A673 (cell line): Measurements from ENCODE around the gene CAP2. TPM values are rescaled to one million over a fixed set of nuclear protein-coding genes. Genes with fewer than 3 reads are reported as not detected.

Experiments
- BruUV-seq: library from RNA; stranded (reverse); fragments of 400-500 nt; replicated peaks from 2 replicates; lab custom pipeline; 2021; lab: Mats Ljungman, UMichigan
- CTCF ChIA-PET: fragments of 300-600 bp; sonication (Branson Sonifier 250); formaldehyde crosslinking; loops from one replicate; lab custom pipeline; 2022; ENCODE audit warnings: antibody characterized with exemption; lab: Charles Lee
- POLR2A ChIA-PET: fragments of 300-600 bp; sonication (Branson Sonifier 250); formaldehyde crosslinking; loops from one replicate; lab custom pipeline; 2022; ENCODE audit warnings: antibody characterized with exemption; ENCODE audit not compliant: low non-redundant PET; lab: Charles Lee
- DNase-seq: peaks from one replicate; pipeline ENCODE4 v3.0.0-alpha.2; 2015; ENCODE audit warnings: low spot score
- H3K27ac ChIP-seq: fragments of 200-600 bp; sonication (generic); 2 replicates; pipeline ENCODE4 v1.5.1; 2016; ENCODE audit warnings: mixed run types, low read depth, mild to moderate bottlenecking, mixed read lengths, antibody characterized with exemption, low read length; ENCODE audit not compliant: poor library complexity, severe bottlenecking
- H3K27me3 ChIP-seq: fragments of 200-600 bp; sonication (generic); replicated peaks from 2 replicates; pipeline ENCODE4 v1.6.1; 2017; ENCODE audit warnings: mixed run types, low read depth, mild to moderate bottlenecking, mixed read lengths, antibody characterized with exemption, low read length; ENCODE audit not compliant: insufficient read depth, poor library complexity
- H3K36me3 ChIP-seq: fragments of 200-600 bp; sonication (generic); 2 replicates; pipeline ENCODE4 v1.6.1; 2016; ENCODE audit warnings: mixed run types, mild to moderate bottlenecking, mixed read lengths, antibody characterized with exemption, low read length; ENCODE audit not compliant: insufficient read depth, poor library complexity, severe bottlenecking
- H3K4me1 ChIP-seq: fragments of 200-600 bp; sonication (generic); 2 replicates; pipeline ENCODE4 v1.6.1; 2017; ENCODE audit warnings: mixed run types, mild to moderate bottlenecking, mixed read lengths, antibody characterized with exemption, low read length; ENCODE audit not compliant: insufficient read depth, poor library complexity, severe bottlenecking
- H3K4me3 ChIP-seq: fragments of 200-600 bp; sonication (generic); 2 replicates; pipeline ENCODE4 v1.5.1; 2016; ENCODE audit warnings: low read depth, mixed run types, mild to moderate bottlenecking, mixed read lengths, low read length; ENCODE audit not compliant: poor library complexity, severe bottlenecking
- H3K9me3 ChIP-seq: fragments of 200-600 bp; sonication (generic); 2 replicates; pipeline ENCODE4 v1.6.1; 2016; ENCODE audit warnings: mixed run types, low read depth, mild to moderate bottlenecking, mixed read lengths, antibody characterized with exemption, low read length; ENCODE audit not compliant: poor library complexity, severe bottlenecking
- CTCF ChIP-seq: fragments of 300-800, 200-600 bp; sonication (generic); conservative IDR thresholded peaks from 2 replicates; pipeline ENCODE4 v1.5.1; 2017; ENCODE audit warnings: low read depth, mild to moderate bottlenecking, antibody characterized with exemption, low read length, moderate library complexity, mixed read lengths
- EZH2 ChIP-seq: fragments of 200-600 bp; sonication (generic); IDR thresholded peaks from 2 replicates; pipeline ENCODE4 v1.6.1; 2017; ENCODE audit warnings: borderline replicate concordance, low read depth, mild to moderate bottlenecking, mixed read lengths, antibody characterized with exemption, low read length; ENCODE audit not compliant: poor library complexity, severe bottlenecking
- intact Hi-C: fragments of 100-400 bp; cut with micrococcal nuclease; formaldehyde crosslinking; loops from one replicate; pipeline ENCODE4 v1.10.0; 2022; ENCODE audit not compliant: unreplicated experiment
- total RNA-seq: library from RNA; stranded (reverse); gene quantifications from 2 replicates; pipeline ENCODE4 v1.2.3, GENCODE V29; 2021

CAP2 gene
- total RNA-seq, 1 experiment from 2014 or later = 20.8 TPM

GRCh38 chr6:17419189-17419575 lies 25.8 kb downstream of the CAP2 start:
- TF ChIP-seq CTCF (no peak), EZH2 (no peak)
- no peak overlapping the region for H3K27ac ChIP-seq
- intact Hi-C loops = no loop called here
- ChIA-PET CTCF (no interaction called here), POLR2A (no interaction called here)
- peaks cover 43% of the 10 kb centered on the region for H3K4me1 ChIP-seq
- no peaks in the 10 kb centered on the region for H3K36me3 ChIP-seq
- DNase-seq = no peak
- no peaks in the 10 kb centered on the region for H3K27me3 ChIP-seq
- no peak overlapping the region for H3K4me3 ChIP-seq
- no peaks in the 10 kb centered on the region for H3K9me3 ChIP-seq
- no TSS peak for BruUV-seq

- POLR2A ChIA-PET = no interaction called here
These were observed 27.0 kb downstream of the CAP2 start for GRCh38 chr6:17420368-17420767.

GRCh38 chr6:17421406-17421805 lies 28.0 kb downstream of the CAP2 start:
- ChIA-PET CTCF (no interaction called here), POLR2A (no interaction called here)
- peaks cover 39% of the 10 kb centered on the region for H3K4me1 ChIP-seq
- no peak overlapping the region for H3K4me3 ChIP-seq
- BruUV-seq = no TSS peak
- DNase-seq = no peak
- no peaks in the 10 kb centered on the region for H3K36me3 ChIP-seq
- TF ChIP-seq EZH2 (no peak), CTCF (no peak)
- intact Hi-C loops = no loop called here
- no peaks in the 10 kb centered on the region for H3K9me3 ChIP-seq
- no peaks in the 10 kb centered on the region for H3K27me3 ChIP-seq
- no peak overlapping the region for H3K27ac ChIP-seq

More at GRCh38 chr6:17420368-17420767, 27.0 kb downstream of the CAP2 start:
- DNase-seq = no peak
- TF ChIP-seq EZH2 (no peak), CTCF (no peak)
- no TSS peak for BruUV-seq
- CTCF ChIA-PET = no interaction called here
- Histone ChIP-seq H3K27me3 (no peaks in the 10 kb centered on the region), H3K4me1 (peaks cover 40% of the 10 kb centered on the region), H3K36me3 (no peaks in the 10 kb centered on the region), H3K4me3 (no peak overlapping the region), H3K27ac (no peak overlapping the region), H3K9me3 (no peaks in the 10 kb centered on the region)
- intact Hi-C loops = no loop called here
